ENCODE results near the gene GFI1. TPM values are rescaled to one million over a fixed set of nuclear protein-coding genes. Genes with fewer than 3 reads are reported as not detected.

GFI1 gene
- polyA plus RNA-seq, 2 of the 4 experiments (the other 2 are of a cell fraction): 0.08 to 0.18 TPM

GRCh38 chr1:92493139-92493538, 6.4 kb upstream of the GFI1 start (continued):
- TF ChIP-seq JUN (IDR thresholded peaks at IDR 0.05) (no peak), RCOR1 (IDR thresholded peaks at IDR 0.05; ENCODE audit: low read depth, low read length) (no peak), BCL3 (IDR thresholded peaks at IDR 0.05) (no peak), EP300 (IDR thresholded peaks at IDR 0.05) (no peak)

- ChIA-PET POLR2A (no interaction called here), CTCF (interaction anchor here (0.6 to 0.7 kb wide), 2 partner anchors 9 to 30 kb away, joined by 3 read pairs; no protein-coding TSS in a partner anchor)
- Histone ChIP-seq H3K4me1 (peaks cover 12% of the 10 kb centered on the region; the same call in 2 of the 3 replicates), H3K27ac (no peak overlapping the region), H3K9me3 (no peaks in the 10 kb centered on the region), H3K4me2 (no peak overlapping the region), H3K4me3 (no peak overlapping the region)
- TF ChIP-seq EHF (CRISPR knock-in tag; IDR thresholded peaks at IDR 0.05): no peak
- no peak for TF ChIP-seq TP53 (CRISPR knock-in tag; IDR thresholded peaks at IDR 0.05)
- TF ChIP-seq EP300 (IDR thresholded peaks at IDR 0.05): no peak
- no peak for TF ChIP-seq CEBPB (IDR thresholded peaks at IDR 0.05)
- no peak for TF ChIP-seq NPAS2 (CRISPR knock-in tag; IDR thresholded peaks at IDR 0.05; ENCODE audit: borderline replicate concordance)
- TF ChIP-seq NFE2L2 (conservative IDR thresholded peaks at IDR 0.05; ENCODE audit: low read length): no peak
- no peak for TF ChIP-seq POLR2AphosphoS2 (conservative IDR thresholded peaks at IDR 0.05; ENCODE audit: low read length)
- no peak for TF ChIP-seq RFX5 (IDR thresholded peaks at IDR 0.05)
- TF ChIP-seq HOXB13 (CRISPR knock-in tag; IDR thresholded peaks at IDR 0.05; ENCODE audit: low read depth): no peak
- no peak for TF ChIP-seq JUNB (IDR thresholded peaks at IDR 0.05)
- TF ChIP-seq MAZ (IDR thresholded peaks at IDR 0.05; ENCODE audit: borderline replicate concordance, low read depth, low read length): no peak
- TF ChIP-seq HES2 (IDR thresholded peaks at IDR 0.05): no peak
- TF ChIP-seq CBX8 (IDR thresholded peaks at IDR 0.05): no peak
- TF ChIP-seq FOSB (CRISPR knock-in tag; IDR thresholded peaks at IDR 0.05): no peak
- no peak for TF ChIP-seq ZSCAN20 (CRISPR knock-in tag; IDR thresholded peaks at IDR 0.05)
- no peak for TF ChIP-seq KDM5A (IDR thresholded peaks at IDR 0.05)
- FAIRE-seq (no peak), ATAC-seq (no peak), DNase-seq (ENCODE audit: low read depth in 1 of 2, low spot score in 1 of 2) (no peak)
- WGBS (ENCODE audit: missing lambda C conversion rate): 37% methylated on average over 3 of the region's 3 CpGs
Measured at GRCh38 chr1:92488832-92489231, 2.1 kb upstream of the GFI1 start.

GRCh38 chr1:92488416-92488815, 1.7 kb upstream of the GFI1 start:
- CTCF ChIA-PET: no interaction called here
- Histone ChIP-seq H3K27ac (no peak overlapping the region), H3K9me3 (no peaks in the 10 kb centered on the region), H3K4me3 (no peak overlapping the region), H3K4me1 (peaks cover 16% of the 10 kb centered on the region; the same call in 2 of the 3 replicates), H3K4me2 (no peak overlapping the region)
- FAIRE-seq (no peak), DNase-seq (ENCODE audit: low read depth in 1 of 2, low spot score in 1 of 2) (no peak), ATAC-seq (no peak)
- 29% methylated on average over 3 of the region's 3 CpGs for WGBS (ENCODE audit: missing lambda C conversion rate)
- POLR2A ChIA-PET: no interaction called here
- TF ChIP-seq NFE2L2 (conservative IDR thresholded peaks at IDR 0.05; ENCODE audit: low read length): no peak
- no peak for TF ChIP-seq GATA3 (IDR thresholded peaks at IDR 0.05; ENCODE audit: borderline replicate concordance)
- TF ChIP-seq HEYL (CRISPR knock-in tag; IDR thresholded peaks at IDR 0.05): no peak
- TF ChIP-seq NR3C1 (IDR thresholded peaks at IDR 0.05): no peak
- no peak for TF ChIP-seq FOSB (CRISPR knock-in tag; IDR thresholded peaks at IDR 0.05)

GRCh38 chr1:92487078-92487605, 417 bp upstream of the GFI1 start:
- WGBS (ENCODE audit: missing lambda C conversion rate): 85% methylated on average over 5 of the region's 7 CpGs
- no peak for DNase-seq (ENCODE audit: low read depth in 1 of 2, low spot score in 1 of 2)
- Histone ChIP-seq H3K9me3 (no peaks in the 10 kb centered on the region), H3K4me1 (peaks cover 28% of the 10 kb centered on the region; the same call in 2 of the 3 replicates), H3K27ac (no peak overlapping the region; a peak in 1 of 6 replicates), H3K4me2 (peak overlapping the region; percentile 99), H3K4me3 (peak overlapping the region; percentile 66)
- POLR2A ChIA-PET: no interaction called here
- ATAC-seq: no peak
- TF ChIP-seq RAD21 (conservative IDR thresholded peaks at IDR 0.05 in 1 of 2, IDR thresholded peaks at IDR 0.05 in 1 of 2) (no peak), ZNF302 (CRISPR knock-in tag; IDR thresholded peaks at IDR 0.05) (no peak), EHMT2 (IDR thresholded peaks at IDR 0.05; ENCODE audit: low read depth) (no peak), RFX5 (IDR thresholded peaks at IDR 0.05) (no peak), ZSCAN20 (CRISPR knock-in tag; IDR thresholded peaks at IDR 0.05) (no peak), TFCP2L1 (CRISPR knock-in tag; IDR thresholded peaks at IDR 0.05) (no peak), HEYL (CRISPR knock-in tag; IDR thresholded peaks at IDR 0.05) (no peak), HOXA7 (CRISPR knock-in tag; IDR thresholded peaks at IDR 0.05) (no peak), ATOH8 (CRISPR knock-in tag; IDR thresholded peaks at IDR 0.05; ENCODE audit: low read depth) (no peak), JUN (IDR thresholded peaks at IDR 0.05) (no peak), KDM5A (IDR thresholded peaks at IDR 0.05) (no peak), FOXS1 (CRISPR knock-in tag; IDR thresholded peaks at IDR 0.05) (no peak), CBX2 (IDR thresholded peaks at IDR 0.05; ENCODE audit: borderline replicate concordance, low read depth) (no peak)
- CTCF ChIA-PET: interaction anchor here (1.2 to 2.5 kb wide), 2 partner anchors 9 to 177 kb away, joined by 3 to 11 read pairs; no protein-coding TSS in a partner anchor
- FAIRE-seq: no peak

All from A549 (cell line).